K562 (cell line): ENCODE measurements around the gene SUGP1. TPM values are rescaled to one million over a fixed set of nuclear protein-coding genes. Genes with fewer than 3 reads are reported as not detected.

Source experiments
- BCOR ChIP-seq: fragments of 450-650 bp; IDR thresholded peaks from 2 replicates; pipeline ENCODE4 v1.6.1; 2016
- CREM ChIP-seq: IDR thresholded peaks from 2 replicates; pipeline ENCODE4 v1.6.1; 2014; ENCODE audit warnings: antibody characterized with exemption, low read depth
- DMBX1 ChIP-seq: fragments of 250-450 bp; sonication (Bioruptor Pico); IDR thresholded peaks from 2 replicates; pipeline ENCODE4 v1.8.0; 2022; ENCODE audit warnings: inconsistent platforms, mild to moderate bottlenecking, moderate library complexity, borderline replicate concordance
- HDAC1 ChIP-seq, 2 experiments: fragments of 450-650 bp; IDR thresholded peaks; 2 replicates each; pipeline ENCODE4 v1.6.1; 2016 to 2017; ENCODE audit warnings: inconsistent platforms in 1 of 2, mild to moderate bottlenecking in 1 of 2, moderate library complexity in 1 of 2
- HDAC8 ChIP-seq: fragments of 450-650 bp; IDR thresholded peaks from 2 replicates; pipeline ENCODE4 v1.6.1; 2016; ENCODE audit warnings: mild to moderate bottlenecking, missing genetic modification characterization, moderate library complexity, missing compliant biosample characterization
- MITF ChIP-seq: IDR thresholded peaks from 2 replicates; pipeline ENCODE4 v1.6.1; 2014; ENCODE audit warnings: antibody characterized with exemption
- NFRKB ChIP-seq: fragments of 450-650 bp; IDR thresholded peaks from 2 replicates; pipeline ENCODE4 v1.6.1; 2016; ENCODE audit warnings: low read depth
- NONO ChIP-seq, 2 experiments: fragments of 200-400 bp in 1 of 2; fragments of 450-650 bp in 1 of 2; formaldehyde crosslinking in 1 of 2; IDR thresholded peaks; 2 replicates each; pipeline ENCODE4 v1.6.1; 2017; ENCODE audit warnings: low read depth in 2 of 2, mild to moderate bottlenecking in 2 of 2, moderate library complexity in 2 of 2, low read length in 1 of 2
- POLR3A ChIP-seq: IDR thresholded peaks from 2 replicates; pipeline ENCODE4 v1.6.1; 2011; ENCODE audit warnings: borderline replicate concordance, mild to moderate bottlenecking, moderate library complexity; ENCODE audit not compliant: insufficient read length, insufficient read depth; ENCODE audit errors: extremely low read depth
- RCOR1 ChIP-seq, 2 experiments: IDR thresholded peaks; 2 replicates each; pipeline ENCODE4 v1.6.1; 2012; ENCODE audit warnings: low read depth in 2 of 2, low read length in 2 of 2, borderline replicate concordance in 1 of 2, improper control_type of control experiment in 1 of 2
- SMAD3 ChIP-seq: fragments of 450-650 bp; formaldehyde crosslinking; conservative IDR thresholded peaks from 2 replicates; pipeline ENCODE4 v1.4.0; 2020; ENCODE audit warnings: mild to moderate bottlenecking
- ZBTB9 ChIP-seq: fragments of 450-650 bp; formaldehyde crosslinking; IDR thresholded peaks from 2 replicates; pipeline ENCODE4 v1.4.0; 2020; ENCODE audit warnings: mild to moderate bottlenecking, moderate library complexity
- ZNF274 ChIP-seq: IDR thresholded peaks from 2 replicates; pipeline ENCODE4 v1.6.1; 2011; ENCODE audit warnings: low read depth, mild to moderate bottlenecking, low read length, moderate library complexity, borderline replicate concordance
- ZNF384 ChIP-seq: IDR thresholded peaks from 2 replicates; pipeline ENCODE4 v1.6.1; 2012; ENCODE audit warnings: low read depth, low read length, improper control_type of control experiment
- ZNF431 ChIP-seq: sonication (generic); formaldehyde crosslinking; IDR thresholded peaks from 2 replicates; pipeline ENCODE4 v1.8.0; 2022; ENCODE audit warnings: mild to moderate bottlenecking, missing genetic modification reagents
- ZNF592 ChIP-seq: fragments of 450-650 bp; IDR thresholded peaks from 2 replicates; pipeline ENCODE4 v1.6.1; 2017; ENCODE audit warnings: antibody characterized with exemption, mild to moderate bottlenecking
- polyA plus RNA-seq, 8 experiments: library from polyadenylated mRNA; depleted of rRNA in 4 of 8; stranded (reverse) in 5 of 8; unstranded in 3 of 8; fragments of >200 nt; fragmentation: Nextera tagmentation in 2 of 8; fragmentation: Illumina TruSeq in 1 of 8; extraction: Ambion mirVana in 2 of 8; extraction: Trizol in 1 of 8; gene quantifications; 2 replicates each; pipeline versions ENCODE4 v1.2.1 to v1.2.3, GENCODE V29; 2011 to 2014; ENCODE audit warnings: inconsistent platforms in 1 of 8, missing spikeins in 1 of 8
- total RNA-seq, 7 experiments: library from RNA; depleted of rRNA in 6 of 7; stranded (reverse); fragments of >200 nt in 6 of 7; fragmentation: Illumina TruSeq in 2 of 7; extraction: Trizol in 2 of 7; gene quantifications; 2 replicates each; pipeline versions ENCODE4 v1.2.1 to v1.2.3, GENCODE V29; 2011 to 2021; ENCODE audit warnings: low replicate concordance in 1 of 7
- TF ChIP-seq, protein P1 (sequence below), 2 experiments: fragments of 450-650 bp; conservative IDR thresholded peaks; 2 replicates each; pipeline ENCODE4 v1.6.1; 2017; ENCODE audit warnings: mild to moderate bottlenecking in 2 of 2, moderate library complexity in 2 of 2

SUGP1 gene
- total and polyA plus RNA-seq, 9 of the 15 experiments (the other 6 are each of a cell fraction or from before 2014, with no cell fraction given), result 1.0 to 53.3 (median 32.4) TPM

DNA sequence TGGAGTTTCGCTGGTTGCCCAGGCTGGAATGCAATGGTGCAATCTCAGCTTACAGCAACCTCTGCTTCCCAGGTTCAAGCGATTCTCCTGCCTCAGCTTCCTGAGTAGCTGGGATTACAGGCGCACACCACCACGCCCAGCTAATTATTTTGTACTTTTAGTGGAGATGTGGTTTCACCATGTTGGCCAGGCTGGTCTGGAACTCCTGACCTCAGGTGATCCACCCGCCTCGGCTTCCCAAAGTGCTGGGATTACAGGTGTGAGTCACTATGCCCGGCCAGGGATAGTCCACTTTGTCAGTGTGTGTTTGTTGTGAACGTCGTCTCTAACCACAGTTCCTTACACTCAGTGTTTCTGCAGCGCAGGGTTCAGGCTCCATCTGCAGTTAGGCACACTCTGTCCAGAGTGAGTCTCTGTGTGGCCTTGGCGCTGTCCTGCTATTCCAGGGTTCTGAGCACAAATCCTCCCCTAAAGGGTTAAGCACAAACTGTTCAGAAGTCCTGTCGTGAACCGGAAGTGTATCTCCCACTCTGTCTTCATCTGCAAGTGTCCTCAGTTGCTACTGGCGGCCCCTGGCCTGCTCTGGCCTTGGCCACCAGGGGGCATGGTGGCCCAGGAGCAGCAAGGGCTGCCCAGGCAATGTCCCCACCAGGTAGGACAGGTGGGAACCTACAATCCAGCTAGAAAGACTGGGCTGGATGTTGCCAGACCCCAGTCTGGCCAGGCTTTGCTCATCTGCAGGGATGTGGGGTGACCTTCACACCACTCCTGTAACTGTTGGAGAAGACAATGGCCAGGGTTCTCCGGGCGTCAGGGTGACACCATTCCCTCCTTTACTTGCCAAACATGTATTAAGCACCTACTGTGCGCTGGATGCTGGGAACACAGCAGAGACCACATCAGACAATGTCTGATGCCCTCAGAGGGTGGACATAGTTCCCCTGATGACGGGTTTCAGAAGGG, 46.4 kb upstream of the SUGP1 start (continued):
- 0 out of 2 replicates have a peak, but pooled peaks have one; percentile 21 for TF ChIP-seq SMAD3 (CRISPR knock-in tag)
- no peak for TF ChIP-seq POLR3A
- TF ChIP-seq NFRKB, result peak; percentile 71; the same call in 1 of the 2 replicates
- peak in 1 of 2 experiments; percentile 56; a peak in 1 of 4 replicates for TF ChIP-seq RCOR1 (IDR thresholded peaks at IDR 0.05; ENCODE audit: borderline replicate concordance in 1 of 2, low read depth in 2 of 2, low read length in 2 of 2)
- TF ChIP-seq ZBTB9 (CRISPR knock-in tag), result peak; percentile 71; the same call in 1 of the 2 replicates
- TF ChIP-seq HDAC1 (IDR thresholded peaks at IDR 0.05), result 0 out of 4 replicates have a peak, but pooled peaks of 1 of the 2 experiments have one; percentile 52
- peak; percentile 58; the same call in 1 of the 2 replicates for TF ChIP-seq DMBX1 (CRISPR knock-in tag)
- TF ChIP-seq ZNF384, result peak; percentile 41; the same call in 1 of the 2 replicates
- 0 out of 2 replicates have a peak, but pooled peaks have one; percentile 48 for TF ChIP-seq ZNF431 (CRISPR knock-in tag)
- 0 out of 2 replicates have a peak, but pooled peaks have one; percentile 11 for TF ChIP-seq MITF
- TF ChIP-seq NONO (IDR thresholded peaks at IDR 0.05; ENCODE audit: low read depth in 2 of 2, low read length in 1 of 2), result 0 out of 4 replicates have a peak, but pooled peaks of 1 of the 2 experiments have one; percentile 29
- TF ChIP-seq ZNF592, result peak; percentile 92
- 0 out of 2 replicates have a peak, but pooled peaks have one; percentile 67 for TF ChIP-seq HDAC8 (tag)
- TF ChIP-seq, protein P1, sequence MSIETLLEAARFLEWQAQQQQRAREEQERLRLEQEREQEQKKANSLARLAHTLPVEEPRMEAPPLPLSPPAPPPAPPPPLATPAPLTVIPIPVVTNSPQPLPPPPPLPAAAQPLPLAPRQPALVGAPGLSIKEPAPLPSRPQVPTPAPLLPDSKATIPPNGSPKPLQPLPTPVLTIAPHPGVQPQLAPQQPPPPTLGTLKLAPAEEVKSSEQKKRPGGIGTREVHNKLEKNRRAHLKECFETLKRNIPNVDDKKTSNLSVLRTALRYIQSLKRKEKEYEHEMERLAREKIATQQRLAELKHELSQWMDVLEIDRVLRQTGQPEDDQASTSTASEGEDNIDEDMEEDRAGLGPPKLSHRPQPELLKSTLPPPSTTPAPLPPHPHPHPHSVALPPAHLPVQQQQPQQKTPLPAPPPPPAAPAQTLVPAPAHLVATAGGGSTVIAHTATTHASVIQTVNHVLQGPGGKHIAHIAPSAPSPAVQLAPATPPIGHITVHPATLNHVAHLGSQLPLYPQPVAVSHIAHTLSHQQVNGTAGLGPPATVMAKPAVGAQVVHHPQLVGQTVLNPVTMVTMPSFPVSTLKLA (conservative IDR thresholded peaks at IDR 0.05), result peak in 1 of 2 experiments; percentile 56; a peak in 2 of 4 replicates
- TF ChIP-seq BCOR, result peak; percentile 35; the same call in 1 of the 2 replicates
- TF ChIP-seq CREM, result peak; percentile 54
- no peak for TF ChIP-seq ZNF274
